CD4-positive, alpha-beta T cell treated with Interleukin-10 for 1 hour (primary cell): ENCODE results near the gene PPP1R9B.

Experiments used
- DNase-seq: peaks from one replicate; pipeline ENCODE4 v3.0.0-alpha.2; 2020

PPP1R9B gene

DNA sequence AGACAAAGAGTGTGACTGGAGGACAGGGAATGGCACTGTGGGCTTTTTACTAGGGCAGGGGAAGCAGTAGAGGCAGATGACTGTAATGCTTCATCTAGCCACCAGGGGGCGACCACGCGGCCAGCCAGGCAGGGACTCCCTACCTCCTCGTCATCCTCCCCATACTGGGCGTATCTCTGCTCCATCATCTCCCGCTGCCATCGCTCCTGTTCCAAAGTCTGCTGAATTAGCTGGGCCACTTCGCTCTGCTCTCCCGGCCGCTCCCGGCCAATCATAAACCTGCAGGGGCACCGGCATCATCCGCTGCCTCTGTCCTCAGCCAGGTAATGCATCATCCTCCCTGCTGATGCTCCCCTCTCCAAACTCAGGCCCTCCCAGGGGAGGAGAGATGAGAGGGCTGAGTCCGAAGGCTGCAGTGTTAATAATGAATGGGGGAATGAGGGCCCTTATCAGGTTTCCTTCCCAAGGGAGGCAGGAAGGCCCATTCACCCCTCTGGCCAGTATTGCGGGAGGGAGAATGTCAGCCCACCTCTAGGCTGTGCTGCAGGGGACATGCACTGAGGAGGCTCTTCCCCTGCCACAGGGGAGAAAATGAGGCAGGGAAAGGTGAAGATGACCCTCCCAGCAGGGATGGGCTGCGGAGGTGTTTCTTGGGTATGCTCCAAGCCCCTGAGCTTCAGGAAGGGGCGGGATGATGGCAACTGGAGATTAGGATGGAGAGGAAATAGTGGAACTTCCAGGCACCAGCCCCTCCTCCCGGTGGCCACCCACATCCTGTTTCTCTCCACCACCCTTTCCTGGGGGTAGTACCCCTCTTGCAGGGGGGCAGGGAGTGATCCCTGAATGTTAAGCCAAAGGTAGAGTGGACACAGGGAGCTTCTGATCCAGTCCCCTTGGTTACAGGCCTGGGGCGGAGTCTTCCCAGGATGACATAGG lies 10.3 kb downstream of the PPP1R9B start:
- peak; percentile 85 for DNase-seq

DNA sequence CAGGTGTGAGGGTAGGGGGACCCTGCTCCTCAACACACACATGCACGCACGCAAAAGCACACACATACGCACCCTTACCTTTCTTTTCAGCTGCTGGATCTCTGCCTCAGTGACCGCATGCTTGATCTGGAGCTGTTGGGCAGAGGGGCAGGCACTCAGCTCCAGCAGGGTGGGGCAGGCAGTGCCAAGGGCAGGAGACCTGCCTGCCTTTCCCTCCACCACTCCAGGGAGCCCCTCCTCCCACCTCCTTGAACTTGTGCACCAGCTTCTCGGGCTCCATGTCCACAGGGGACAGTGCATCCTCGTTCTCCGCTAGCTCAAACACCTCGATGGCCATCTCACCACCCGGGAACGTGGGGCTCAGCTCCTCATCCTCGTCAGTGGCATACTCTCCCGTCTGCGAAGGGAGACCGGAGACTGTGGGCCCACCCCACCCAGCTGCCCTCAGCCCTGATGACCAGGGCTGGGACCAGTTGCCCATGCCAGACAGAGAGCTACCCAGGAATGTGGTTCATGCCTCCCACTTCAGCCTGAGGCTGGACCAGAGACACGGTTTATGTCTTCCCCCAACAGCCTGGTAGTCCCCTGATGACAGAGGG lies 11.2 kb downstream of the PPP1R9B start:
- DNase-seq, result no peak

DNA sequence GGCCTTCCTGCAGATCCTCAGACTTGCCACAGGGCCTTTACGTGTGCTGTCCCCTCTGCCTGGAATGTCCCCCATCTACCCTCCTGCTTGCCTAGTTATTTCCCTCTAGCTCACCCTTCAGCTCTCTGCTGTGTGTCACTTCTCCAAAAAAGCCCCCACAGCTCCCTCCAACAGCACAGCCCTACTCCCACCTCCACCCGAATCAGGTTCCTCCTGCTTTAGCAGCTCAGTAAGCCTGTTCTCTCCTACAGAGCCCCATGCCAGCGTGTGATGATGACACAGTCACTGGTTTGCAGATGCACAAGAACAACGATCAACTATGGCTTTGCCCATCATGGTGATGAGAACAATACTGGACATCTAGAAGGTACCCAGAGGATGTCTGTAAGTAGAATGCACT lies 13.4 kb downstream of the PPP1R9B start:
- no peak for DNase-seq

DNA sequence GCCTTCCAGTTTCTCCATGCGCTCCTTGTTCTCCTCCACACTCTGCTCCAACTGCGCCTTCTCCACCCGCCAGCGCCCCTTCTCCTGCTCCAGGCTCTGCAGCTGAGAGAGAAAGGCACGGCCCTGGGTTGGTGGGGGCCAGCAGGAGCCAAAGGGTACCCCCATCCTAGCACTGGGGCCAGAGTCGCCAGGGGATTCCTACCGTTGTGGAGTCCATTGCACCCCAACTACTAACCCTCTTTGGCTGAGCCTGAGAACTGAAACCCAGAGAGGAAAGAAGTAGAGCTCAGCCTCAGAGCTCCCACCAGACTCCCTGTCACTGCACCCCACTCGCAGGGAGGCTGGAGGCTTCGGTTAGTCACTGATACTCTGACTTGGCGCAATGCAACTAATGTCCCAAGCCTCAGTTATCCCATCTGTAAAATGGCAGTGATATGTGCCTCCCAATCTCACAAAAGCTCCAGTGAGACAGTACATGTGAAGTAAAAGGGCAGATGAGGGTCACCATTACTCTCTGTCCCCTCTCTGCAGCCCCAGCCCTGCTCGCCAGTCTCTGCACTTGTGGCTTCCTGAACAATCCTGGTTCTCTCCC lies 14.3 kb downstream of the PPP1R9B start:
- DNase-seq, result no peak

DNA sequence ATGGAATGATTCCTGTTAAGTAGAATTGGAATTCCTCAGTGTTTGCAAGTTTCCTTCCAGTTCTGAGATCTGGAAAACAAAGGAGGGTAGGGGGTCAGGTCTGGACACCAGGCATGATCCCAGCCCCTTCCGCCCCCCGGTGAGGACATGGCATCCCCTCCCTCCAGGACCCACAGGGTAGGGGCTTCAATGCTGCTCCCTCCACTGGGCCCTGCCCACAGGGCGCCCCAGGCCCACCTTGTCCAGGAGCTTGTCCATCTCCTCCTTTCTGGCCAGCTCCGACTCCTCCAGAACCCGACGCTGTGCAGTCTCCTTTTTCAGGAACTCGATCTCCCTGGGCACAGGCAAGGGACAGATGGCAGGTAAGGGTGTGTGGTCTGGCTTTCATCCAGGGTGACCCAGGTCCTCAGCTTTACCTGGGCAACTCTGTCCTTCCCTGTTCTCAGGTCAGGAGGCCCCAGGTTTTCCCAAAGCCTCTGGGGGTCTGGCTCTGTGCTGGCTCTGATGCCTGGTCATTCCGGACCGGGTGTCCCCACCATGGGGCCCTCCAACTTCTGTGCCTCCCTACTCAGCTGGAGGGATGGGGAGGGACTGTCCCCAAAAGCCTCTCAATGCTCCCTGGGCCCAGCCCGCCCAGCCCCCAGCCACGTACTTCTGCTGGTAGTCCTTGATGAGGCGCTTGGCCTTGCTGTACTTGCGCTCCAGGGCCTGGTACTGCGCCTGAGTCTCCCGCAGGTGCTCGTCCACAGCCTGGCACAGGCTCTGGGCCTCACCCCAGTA lies 15.0 kb downstream of the PPP1R9B start:
- no peak for DNase-seq

DNA sequence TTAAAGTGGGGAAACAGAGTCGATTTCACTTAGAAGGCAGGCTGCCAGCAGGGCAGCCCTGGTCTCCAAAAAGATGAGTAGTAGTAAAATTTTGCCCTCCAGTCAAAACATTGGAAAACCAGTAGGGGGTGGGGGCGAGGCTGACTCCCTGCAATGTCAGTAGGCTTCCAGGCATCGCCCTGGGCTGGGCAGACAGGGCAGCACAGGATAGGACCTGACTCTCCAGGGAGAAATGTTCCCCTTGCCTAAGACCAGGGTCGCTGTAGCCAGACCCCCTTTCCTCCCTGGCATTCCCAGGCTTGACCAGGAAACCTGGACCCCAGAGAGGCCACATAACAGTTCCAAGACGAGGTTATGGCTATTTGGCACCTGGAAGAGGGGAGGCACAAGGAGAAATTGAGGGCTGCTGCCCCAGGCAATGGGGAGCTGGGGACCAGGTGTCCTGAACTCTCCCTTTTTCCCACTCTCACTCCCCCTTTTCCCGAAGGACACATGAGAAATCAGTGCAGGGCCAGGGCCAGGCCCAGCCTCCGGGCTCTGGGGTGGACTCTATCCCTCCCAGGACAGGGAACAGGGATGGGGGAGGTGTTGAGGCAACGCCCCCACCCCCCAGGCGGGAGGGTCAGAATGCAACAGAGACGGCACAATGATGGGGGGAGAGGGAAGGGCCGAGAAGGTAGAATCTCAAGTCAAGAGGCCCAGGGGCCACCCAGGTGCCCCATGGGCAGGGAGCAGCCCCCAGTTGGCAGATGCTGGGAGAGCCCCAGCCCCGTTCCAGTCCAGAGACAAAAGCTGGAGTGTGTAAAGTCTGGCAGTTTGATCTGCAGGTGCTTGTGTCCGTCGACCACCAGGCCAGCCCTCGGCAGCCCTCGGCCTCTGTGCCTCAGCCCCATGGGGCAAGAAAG lies 16.0 kb downstream of the PPP1R9B start:
- DNase-seq, result no peak

DNA sequence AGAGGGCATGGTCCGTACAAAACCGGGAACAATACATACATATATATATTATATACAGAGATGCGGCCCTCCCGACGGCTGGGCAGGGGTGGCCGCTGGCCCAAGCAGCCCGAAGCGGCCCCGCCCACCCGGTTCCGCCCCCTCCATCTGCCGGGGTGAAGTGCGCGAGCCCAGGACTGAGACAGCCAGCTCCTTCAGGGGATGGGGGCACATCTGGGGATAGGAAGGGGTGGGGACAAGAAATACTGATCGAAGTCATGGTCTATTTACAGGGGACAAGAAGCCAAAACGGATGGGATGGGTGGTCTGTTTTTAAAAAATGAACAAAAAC lies 16.7 kb downstream of the PPP1R9B start:
- no peak for DNase-seq

DNA sequence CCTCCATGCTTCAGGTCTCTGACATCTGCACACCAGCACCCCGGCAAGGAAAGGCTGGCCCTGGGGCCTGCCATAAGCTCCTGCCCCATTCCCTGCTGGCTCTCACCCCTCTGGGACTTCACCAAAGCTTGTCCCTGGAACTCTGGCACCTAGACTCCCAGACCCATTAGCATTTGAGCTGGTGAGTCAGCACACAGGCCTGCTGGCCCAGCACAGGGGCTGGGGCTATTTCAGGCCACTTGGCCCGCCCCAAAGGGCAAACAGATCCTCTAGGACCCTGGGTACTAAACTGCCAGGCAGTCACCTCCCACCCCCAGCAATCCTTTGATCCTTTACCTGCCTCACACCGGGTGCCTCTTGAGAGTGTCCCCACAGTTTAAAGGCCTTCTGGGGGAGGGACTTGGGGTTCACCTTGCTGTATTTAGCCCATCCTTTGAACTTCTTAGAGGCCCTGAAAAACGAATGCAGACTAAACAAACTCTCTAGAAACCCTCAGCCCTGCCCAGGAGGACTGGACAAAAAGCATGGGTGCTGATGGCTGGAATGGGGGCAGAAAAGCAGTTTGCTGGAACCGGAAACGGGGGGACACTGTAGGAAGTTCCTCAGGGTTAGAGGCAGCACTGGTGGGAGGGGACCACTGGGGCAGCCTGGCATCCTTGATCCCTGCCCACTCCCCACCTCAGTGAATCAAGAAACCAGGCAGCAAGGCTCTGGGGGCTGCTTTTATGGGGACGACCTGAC lies 17.3 kb downstream of the PPP1R9B start:
- no peak for DNase-seq

DNA sequence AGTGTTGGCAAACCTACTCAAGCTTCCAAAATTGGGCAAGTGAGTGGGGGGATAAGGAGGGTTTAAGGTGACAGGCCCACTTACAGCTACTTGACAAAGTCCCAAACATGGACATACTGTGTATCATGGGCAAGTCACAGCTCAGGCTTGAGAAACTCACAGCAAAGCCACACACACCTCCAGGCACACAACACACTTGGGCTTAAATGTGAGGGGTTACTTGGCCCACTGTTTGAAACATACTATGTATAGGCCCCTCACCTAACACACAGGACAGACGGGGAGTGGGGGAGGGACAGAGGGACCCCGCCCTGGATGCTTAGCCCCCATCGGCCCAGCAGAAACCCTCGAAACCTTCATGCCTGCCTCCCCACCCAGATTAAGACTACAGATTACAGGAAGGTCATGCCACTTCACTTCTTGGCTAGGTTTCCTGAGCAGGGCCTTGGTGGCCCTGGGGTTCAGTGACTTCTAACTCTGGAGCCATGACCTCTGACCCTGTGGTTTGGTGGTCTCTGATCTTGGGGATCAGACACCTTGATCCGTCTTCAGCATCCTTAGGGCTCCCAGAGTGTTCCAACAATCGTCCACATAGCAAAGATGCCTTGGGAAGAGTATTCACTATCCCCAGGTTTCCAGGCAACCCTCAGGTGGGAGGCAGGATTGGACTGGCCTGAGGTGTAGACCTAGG lies 18.2 kb downstream of the PPP1R9B start:
- DNase-seq, result no peak

DNA sequence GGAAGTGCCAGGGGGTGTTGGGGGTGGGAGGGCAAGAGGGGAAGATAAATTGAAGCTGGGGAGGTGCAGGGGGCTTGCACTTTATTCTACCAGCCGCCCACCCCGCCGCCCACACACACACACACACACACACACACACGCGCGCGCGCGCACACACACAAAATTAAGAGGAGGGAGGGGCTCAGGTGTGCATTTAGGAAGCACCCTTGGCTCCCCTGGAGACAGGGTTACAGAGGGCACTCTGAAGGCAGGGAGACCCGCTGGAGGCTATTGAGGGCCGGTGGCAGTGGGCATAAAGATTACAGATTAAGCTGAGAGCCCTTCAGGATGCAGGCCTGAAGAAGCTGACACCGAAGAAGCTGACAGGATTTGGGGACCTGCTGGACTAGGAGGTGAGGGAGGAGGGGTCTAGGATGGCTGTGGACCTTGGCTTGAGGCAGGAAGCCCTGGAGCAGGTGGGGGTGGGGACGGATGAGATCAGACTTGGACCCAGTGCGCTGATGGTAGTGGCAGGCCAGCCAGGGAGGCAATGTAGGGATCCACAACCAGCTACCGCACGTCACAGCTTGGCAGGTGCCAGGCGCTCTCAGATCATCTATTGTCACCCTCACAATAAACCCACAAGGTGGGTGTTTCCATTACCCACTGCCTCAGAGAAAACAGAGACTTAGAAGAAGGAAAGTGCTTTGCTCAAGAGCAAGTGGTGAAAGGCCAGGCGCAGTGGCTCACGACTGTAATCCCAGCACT lies 19.7 kb downstream of the PPP1R9B start:
- DNase-seq, result no peak

DNA sequence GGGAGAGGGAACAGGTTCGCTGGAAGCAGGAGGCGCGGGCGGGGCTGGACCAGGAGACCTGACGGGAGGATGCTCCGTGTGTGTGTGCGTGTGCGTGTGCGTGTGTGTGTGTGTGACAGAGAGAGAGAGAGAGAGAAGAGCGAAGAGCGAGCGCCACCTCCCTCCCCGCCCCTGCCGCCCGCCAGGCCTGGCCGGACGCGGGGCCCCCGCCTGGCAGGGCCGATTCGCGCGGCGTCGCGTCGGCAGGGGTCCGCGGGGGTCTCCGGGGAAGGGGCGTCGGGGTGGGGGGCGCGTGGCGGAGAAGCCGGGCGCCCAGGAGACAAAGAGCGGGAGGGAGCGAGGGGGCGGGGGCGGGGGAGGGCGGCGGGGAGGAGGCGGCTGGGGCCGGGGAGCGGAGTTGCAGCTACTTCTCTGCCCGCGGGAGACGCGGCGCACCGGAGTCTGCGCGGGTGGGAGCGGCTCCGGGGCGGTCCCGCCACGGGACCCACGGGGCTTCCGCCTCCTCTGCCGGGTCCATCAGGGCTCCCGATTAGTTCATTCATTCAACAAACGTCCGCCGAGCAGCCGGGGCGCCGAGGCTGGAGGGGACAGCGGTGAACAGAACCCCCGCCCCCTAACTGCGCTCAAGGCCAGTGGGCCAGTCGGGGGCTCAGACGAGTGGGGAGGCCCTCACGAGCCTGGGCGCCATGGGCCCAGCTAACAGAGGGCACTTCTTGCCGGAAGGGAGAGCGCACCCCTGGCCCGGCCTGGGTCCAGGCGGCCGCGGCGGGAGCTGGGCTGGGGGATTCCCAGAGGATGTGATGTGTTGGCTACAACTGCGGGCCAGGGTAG lies 20.5 kb downstream of the PPP1R9B start, which contains the start of gene SAMD14:
SAMD14 (minus strand) TSS at position 433 of the 831 bp plus-strand sequence. CDS start 5,201 bp downstream, outside the sequence.
- DNase-seq, result peak; percentile 71

DNA sequence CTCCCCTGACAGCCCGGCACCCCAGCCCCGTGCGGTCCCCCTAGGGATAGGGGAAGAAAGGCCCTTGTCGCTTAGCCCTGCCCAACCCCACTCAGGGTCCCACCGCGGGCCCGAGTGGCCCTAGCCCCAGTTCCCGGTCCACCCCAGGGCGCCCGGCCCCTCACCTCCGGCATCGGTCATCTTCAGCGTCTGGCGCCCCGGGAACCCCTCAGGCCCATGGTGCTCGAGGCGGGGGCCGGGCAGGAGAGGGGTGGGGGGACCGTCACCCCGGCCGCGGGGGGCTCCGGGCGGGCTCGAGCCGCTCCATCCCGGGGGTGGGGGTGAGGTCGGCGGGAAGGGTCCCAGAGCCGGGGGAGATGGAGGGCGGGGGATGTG lies 21.1 kb downstream of the PPP1R9B start:
- no peak for DNase-seq

DNA sequence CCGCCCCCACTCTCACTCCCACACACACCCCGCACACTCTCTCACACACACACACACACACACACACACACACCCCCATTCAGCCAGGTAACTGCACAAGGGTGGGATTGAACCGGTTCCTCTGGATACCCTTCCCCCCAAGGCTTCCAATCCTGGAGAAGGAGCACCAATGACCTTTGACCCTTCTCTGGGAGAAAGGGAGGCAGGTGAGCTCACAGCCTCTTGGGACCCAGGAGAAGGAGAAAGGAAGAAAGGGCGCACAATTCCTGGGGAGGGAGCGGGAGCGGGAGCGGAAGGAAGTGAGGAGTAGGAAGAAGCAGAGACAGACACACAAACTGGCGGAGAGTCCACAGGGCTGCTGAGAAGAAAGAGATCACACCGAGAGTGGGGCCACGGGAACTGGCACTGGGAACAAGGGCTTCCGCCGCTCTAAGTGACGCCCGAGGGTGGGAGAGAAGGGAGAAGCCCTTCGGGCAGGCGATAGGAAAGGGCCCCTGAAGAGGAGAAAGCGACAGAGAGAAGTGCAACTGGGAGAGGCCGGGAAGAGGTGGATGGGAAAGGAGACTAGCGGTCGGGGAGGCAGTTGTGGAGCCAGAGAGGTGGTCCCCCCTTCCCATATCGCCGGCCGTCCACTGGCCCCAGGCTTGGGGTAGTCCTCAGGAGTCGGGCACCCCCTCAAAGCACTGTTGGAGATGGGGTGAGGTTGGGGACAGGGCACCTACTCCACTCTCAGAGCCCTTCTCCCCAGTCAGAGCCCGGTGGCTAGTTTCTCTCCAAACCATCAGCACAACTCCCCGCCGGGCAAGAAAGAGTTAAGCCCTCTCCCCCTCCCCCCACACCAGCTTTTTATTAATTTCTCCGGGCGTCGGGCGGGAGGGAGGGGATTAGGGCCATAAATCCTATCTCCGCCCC lies 21.8 kb downstream of the PPP1R9B start:
- no peak for DNase-seq

DNA sequence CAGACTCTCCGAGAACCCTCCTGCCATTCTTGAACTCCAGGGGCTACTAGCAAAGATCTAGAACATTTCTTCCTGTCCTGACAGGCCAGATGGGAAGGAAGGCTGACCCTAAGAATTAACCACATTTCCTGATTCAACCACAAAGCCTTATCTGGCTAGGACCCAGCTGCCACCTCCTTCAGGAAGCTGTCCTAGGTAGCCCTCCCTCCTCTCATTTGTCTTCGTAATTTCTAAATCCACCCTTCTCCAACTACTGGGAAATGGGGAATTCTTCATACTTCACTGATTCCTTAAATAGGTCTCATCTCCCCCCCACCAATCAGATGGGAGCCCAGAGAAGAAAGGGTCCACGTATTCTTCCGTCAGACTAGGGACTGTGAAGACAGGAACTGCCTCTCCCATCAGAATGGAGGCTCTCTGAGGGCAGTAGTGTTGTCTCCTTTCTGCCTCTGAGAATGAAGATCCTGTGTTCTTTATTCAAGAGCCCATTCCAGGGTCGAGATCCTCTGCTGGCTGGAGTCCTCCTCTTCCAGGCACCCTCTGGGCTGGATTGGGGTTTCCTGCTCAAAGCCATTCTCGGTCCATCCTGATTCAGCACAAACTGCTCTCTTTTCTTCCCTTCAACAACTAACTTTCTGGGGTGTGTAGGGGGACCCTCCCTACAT lies 22.6 kb downstream of the PPP1R9B start:
- DNase-seq, result no peak

DNA sequence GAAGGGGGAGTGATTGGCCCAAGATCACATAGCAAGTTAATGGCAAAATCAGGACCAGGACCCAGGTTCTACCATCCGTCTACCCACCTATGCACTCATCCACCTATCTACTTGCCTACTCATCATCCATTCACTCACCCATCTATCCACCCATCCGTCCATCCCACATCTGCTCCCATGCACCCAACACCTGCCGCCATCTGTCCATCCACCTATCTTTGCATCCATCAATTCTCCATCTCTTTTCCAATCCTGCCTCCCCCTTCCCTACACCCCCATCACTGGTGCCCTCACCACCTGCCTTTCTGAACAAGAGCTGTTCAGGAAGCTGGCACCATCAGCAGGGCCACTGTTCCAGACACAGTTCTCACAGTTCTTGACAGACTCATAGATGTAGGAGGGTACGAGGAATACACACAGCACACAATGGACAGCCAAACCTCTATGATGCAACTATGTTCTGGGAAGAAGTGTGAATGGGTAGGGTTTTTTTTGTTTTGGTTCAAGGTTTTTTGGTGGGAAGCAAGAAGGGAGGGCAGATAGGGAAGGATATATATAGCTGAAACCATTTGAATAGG lies 25.0 kb downstream of the PPP1R9B start:
- no peak for DNase-seq

DNA sequence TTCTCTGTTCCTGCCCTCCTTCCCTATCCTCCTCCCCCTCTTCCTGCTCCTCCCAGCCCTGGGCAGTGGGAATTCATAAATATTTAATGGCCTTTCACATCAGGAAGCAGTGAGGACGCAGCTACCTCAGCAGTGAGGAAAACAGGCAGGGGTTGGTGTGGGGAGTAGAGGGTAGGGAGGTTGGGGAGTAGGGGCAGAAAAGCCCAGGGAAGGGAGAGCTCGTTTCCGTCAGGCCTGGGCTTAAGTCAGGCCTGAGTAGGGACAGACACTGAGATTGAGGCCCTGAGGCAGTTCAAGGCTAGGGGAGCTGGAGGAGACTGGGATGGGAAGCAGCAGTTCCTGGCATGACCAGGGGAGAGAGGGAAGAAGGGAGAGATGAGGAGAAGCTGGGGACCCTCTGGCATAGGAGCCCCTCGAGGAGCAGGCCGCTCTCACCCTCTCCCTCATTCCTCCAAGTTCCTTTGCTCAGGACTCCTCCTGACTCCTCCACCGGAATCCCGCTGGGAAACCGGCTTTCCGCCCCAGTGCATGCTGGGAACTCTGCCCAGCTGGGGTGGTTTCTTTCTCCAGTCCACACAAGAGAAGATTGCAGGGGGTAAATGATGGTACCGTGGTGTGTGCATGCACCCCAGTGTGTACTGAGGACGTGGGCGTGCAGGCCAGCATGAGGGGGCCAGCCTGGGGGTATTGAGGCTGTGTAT lies 26.7 kb downstream of the PPP1R9B start:
- DNase-seq, result no peak
